Breast epithelium (tissue), 4 donors: Measurements from ENCODE around the gene SLTM. TPM values are rescaled to one million over a fixed set of nuclear protein-coding genes. Genes with fewer than 3 reads are reported as not detected.

Experiments used
- DNase-seq, 2 donors: peaks; one replicate each; pipeline ENCODE4 v3.0.0-alpha.2; 2019; ENCODE audit warnings: low spot score in 2 of 2
- H3K27ac ChIP-seq, 2 donors: fragments of 200-600 bp; sonication (generic) in 1 of 2; one replicate each; pipeline ENCODE4 v1.5.1; 2016 to 2019; ENCODE audit warnings: mild to moderate bottlenecking in 1 of 2
- H3K27me3 ChIP-seq, 2 donors: fragments of 200-600 bp; sonication (generic) in 1 of 2; one replicate each; pipeline versions ENCODE4 v1.5.1 to v1.6.0; 2017 to 2019; ENCODE audit warnings: control low read depth in 1 of 2, mild to moderate bottlenecking in 1 of 2
- H3K36me3 ChIP-seq: fragments of 200-600 bp; one replicate; pipeline ENCODE4 v1.5.1; 2019
- H3K4me1 ChIP-seq, 2 donors: fragments of 200-600 bp; sonication (generic); one replicate each; pipeline ENCODE4 v1.5.1; 2016 to 2019; ENCODE audit warnings: control low read depth in 1 of 2
- H3K4me3 ChIP-seq, 3 donors: fragments of 200-600 bp; sonication (generic); 1 replicate in 2 of 3; 2 replicates in 1 of 3; pipeline ENCODE4 v1.5.1; 2016 to 2019; ENCODE audit warnings: mild to moderate bottlenecking in 3 of 3, moderate library complexity in 2 of 3
- H3K9me3 ChIP-seq, 2 donors: fragments of 200-600 bp; sonication (generic) in 1 of 2; one replicate each; pipeline ENCODE4 v1.5.1; 2016 to 2019; ENCODE audit warnings: control low read depth in 1 of 2
- CTCF ChIP-seq, 3 donors: fragments of 450-650 bp; IDR thresholded peaks; one replicate each; pipeline ENCODE4 v1.5.1; 2016 to 2017; ENCODE audit warnings: antibody characterized with exemption in 3 of 3, mild to moderate bottlenecking in 3 of 3, moderate library complexity in 3 of 3
- POLR2A ChIP-seq: fragments of 450-650 bp; IDR thresholded peaks from one replicate; pipeline ENCODE4 v1.6.1; 2016; ENCODE audit warnings: antibody characterized with exemption, mild to moderate bottlenecking, moderate library complexity
- POLR2AphosphoS5 ChIP-seq, 3 donors: sonication (generic); formaldehyde crosslinking; IDR thresholded peaks; one replicate each; pipeline ENCODE4 v1.6.1; 2017; ENCODE audit warnings: antibody characterized with exemption in 3 of 3
- intact Hi-C: fragments of 100-400 bp; cut with DNase I; formaldehyde crosslinking; loops from one replicate; pipeline ENCODE4 v1.15.1; 2023; ENCODE audit warnings: low total_unique reads
- total RNA-seq, 3 donors: library from RNA; depleted of rRNA; stranded (reverse); fragments of >200 nt; gene quantifications; one replicate each; pipeline ENCODE4 v1.1.0, GENCODE V29; 2016

SLTM gene
- total RNA-seq, 3 donors from 2014 or later = 102 to 195 (median 163) TPM

DNA sequence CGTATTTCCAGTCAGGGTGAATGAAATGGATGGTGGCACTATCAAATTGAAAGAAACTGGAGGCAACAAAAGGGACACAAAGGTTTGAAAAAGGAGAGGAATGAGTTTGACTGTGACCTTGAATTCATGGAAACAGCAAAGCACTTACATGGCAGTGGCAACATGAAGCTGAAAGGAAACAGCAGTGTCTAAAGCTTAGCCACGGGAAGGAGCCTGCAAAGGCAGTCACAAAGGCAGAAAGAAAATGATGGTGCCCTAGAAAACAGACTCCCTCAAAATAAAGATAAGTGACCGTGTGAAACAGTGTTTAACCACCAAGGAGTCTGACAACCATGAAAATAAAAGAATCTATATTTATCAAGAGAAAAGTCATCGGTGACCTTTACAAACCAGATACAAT lies 51.2 kb downstream of the SLTM start:
- Histone ChIP-seq H3K4me3 (no peak overlapping the region), H3K27ac (no peak overlapping the region), H3K27me3 (no peaks in the 10 kb centered on the region), H3K4me1 (no peaks in the 10 kb centered on the region), H3K36me3 (peaks cover 18% of the 10 kb centered on the region), H3K9me3 (no peaks in the 10 kb centered on the region)
- DNase-seq = no peak
- TF ChIP-seq POLR2A (no peak), CTCF (IDR thresholded peaks at IDR 0.05) (no peak), POLR2AphosphoS5 (IDR thresholded peaks at IDR 0.05) (no peak)
- intact Hi-C loops = no loop called here

DNA sequence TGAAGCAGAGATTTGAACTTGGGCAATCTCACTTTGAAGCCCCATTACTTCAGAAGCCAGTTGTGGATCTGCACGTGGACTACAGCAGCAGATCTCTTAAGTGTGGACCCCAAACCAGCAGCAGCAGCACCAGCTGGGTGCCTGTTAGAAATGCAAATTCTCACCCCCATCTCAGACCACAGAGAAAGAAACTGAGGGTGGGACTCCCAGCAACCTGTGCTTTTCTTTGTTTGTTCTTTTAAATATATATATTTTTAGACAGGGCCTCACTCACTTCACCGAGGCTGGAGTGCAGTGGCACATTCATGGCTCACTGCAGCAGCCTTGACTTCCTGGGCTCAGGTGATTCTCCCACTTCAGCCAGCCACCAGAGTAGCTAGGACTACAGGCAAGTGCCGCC lies 53.2 kb downstream of the SLTM start:
- no peak for TF ChIP-seq POLR2A
- no peak for TF ChIP-seq POLR2AphosphoS5 (IDR thresholded peaks at IDR 0.05)
- no peak for TF ChIP-seq CTCF (IDR thresholded peaks at IDR 0.05)
- intact Hi-C loops = no loop called here
- Histone ChIP-seq H3K27ac (no peak overlapping the region), H3K36me3 (peaks cover 13% of the 10 kb centered on the region), H3K27me3 (no peaks in the 10 kb centered on the region), H3K4me1 (no peaks in the 10 kb centered on the region), H3K4me3 (no peak overlapping the region), H3K9me3 (no peaks in the 10 kb centered on the region)
- DNase-seq = no peak

DNA sequence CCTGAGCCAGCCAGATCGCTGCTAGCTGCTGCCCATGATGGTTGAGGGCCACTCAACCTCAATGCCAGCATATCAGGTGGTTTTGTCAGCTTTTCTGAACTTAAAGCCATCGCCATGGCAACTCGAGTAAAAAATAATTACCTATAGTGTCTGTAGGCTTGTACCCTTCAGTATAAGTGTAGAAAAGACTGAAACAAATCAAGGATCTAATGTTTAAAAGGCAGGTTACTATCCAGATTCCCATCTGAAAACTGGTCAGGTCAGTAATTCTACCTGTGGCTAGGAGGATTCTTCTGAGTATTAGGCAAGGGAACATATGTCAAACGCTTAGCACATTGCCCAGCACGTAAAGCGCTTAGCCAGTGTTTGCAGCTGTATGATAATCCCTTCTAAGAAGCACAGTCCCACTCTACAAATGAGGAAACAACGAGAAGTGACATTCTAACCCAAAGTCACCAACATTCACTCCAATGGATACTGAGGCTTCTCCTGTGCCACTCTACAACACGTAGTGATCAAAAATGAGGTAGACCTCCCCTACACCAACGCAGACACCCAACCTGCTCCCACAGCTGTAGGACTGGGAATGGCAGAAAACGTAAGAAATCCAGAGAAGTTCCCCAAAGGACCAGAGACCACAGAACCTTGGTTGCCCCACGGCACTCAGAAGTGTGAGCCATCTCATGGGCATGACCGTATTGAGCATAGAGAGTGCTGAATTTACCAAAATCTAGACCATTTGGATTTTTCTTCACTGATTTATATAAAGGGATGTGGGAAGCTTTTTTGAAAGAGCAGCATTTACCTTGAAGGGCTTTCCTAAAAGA lies 55.3 kb downstream of the SLTM start:
- Histone ChIP-seq H3K27me3 (no peaks in the 10 kb centered on the region), H3K9me3 (no peaks in the 10 kb centered on the region), H3K27ac (no peak overlapping the region), H3K4me1 (no peaks in the 10 kb centered on the region), H3K36me3 (peaks cover 9% of the 10 kb centered on the region), H3K4me3 (no peak overlapping the region)
- no peak for DNase-seq
- TF ChIP-seq POLR2AphosphoS5 (IDR thresholded peaks at IDR 0.05) (no peak), CTCF (IDR thresholded peaks at IDR 0.05) (no peak), POLR2A (no peak)
- intact Hi-C loops = no loop called here

- intact Hi-C loops = no loop called here
- Histone ChIP-seq H3K36me3 (no peaks in the 10 kb centered on the region), H3K4me3 (no peak overlapping the region), H3K9me3 (no peaks in the 10 kb centered on the region), H3K27me3 (no peaks in the 10 kb centered on the region), H3K4me1 (no peaks in the 10 kb centered on the region), H3K27ac (no peak overlapping the region)
- no peak for DNase-seq
- TF ChIP-seq CTCF (IDR thresholded peaks at IDR 0.05) (no peak), POLR2A (no peak), POLR2AphosphoS5 (IDR thresholded peaks at IDR 0.05) (no peak)
Measured at GRCh38 chr15:58876306-58877106, 57.0 kb downstream of the SLTM start.

- no peaks in the 10 kb centered on the region for H3K27me3 ChIP-seq
- no peak for TF ChIP-seq POLR2AphosphoS5 (IDR thresholded peaks at IDR 0.05)
- TF ChIP-seq CTCF (IDR thresholded peaks at IDR 0.05) = no peak
- no peaks in the 10 kb centered on the region for H3K36me3 ChIP-seq
- no peak for DNase-seq
- no peaks in the 10 kb centered on the region for H3K4me1 ChIP-seq
- intact Hi-C loops = no loop called here
- no peak overlapping the region for H3K27ac ChIP-seq
- no peaks in the 10 kb centered on the region for H3K9me3 ChIP-seq
- H3K4me3 ChIP-seq = no peak overlapping the region
Measured at GRCh38 chr15:58875343-58875742, 58.1 kb downstream of the SLTM start.
